GM23248 (cell line): Measurements from ENCODE around the gene MAML3. TPM values are rescaled to one million over a fixed set of nuclear protein-coding genes. Genes with fewer than 3 reads are reported as not detected.

Experiments used
- DNase-seq: peaks from one replicate; pipeline ENCODE4 v3.0.0-alpha.2; 2015
- H2AFZ ChIP-seq: fragments of 200-600 bp; sonication (generic); 2 replicates; pipeline ENCODE4 v1.6.1; 2016; ENCODE audit warnings: antibody characterized with exemption
- H3F3A ChIP-seq: fragments of 200-600 bp; sonication (generic); 2 replicates; pipeline ENCODE4 v1.6.1; 2016; ENCODE audit warnings: mild to moderate bottlenecking, antibody characterized with exemption, mixed run types; ENCODE audit not compliant: insufficient read depth
- H3K27ac ChIP-seq: fragments of 200-600 bp; sonication (generic); 2 replicates; pipeline ENCODE4 v1.5.1; 2016; ENCODE audit warnings: mild to moderate bottlenecking
- H3K27me3 ChIP-seq: fragments of 200-600 bp; sonication (generic); replicated peaks from 2 replicates; pipeline ENCODE4 v1.6.1; 2016; ENCODE audit warnings: mild to moderate bottlenecking; ENCODE audit not compliant: insufficient read depth
- H3K36me3 ChIP-seq: fragments of 200-600 bp; sonication (generic); 2 replicates; pipeline ENCODE4 v1.6.1; 2016; ENCODE audit warnings: low read depth, mild to moderate bottlenecking
- H3K4me1 ChIP-seq: fragments of 200-600 bp; sonication (generic); 2 replicates; pipeline ENCODE4 v1.6.1; 2016; ENCODE audit warnings: mild to moderate bottlenecking; ENCODE audit not compliant: insufficient read depth
- H3K4me2 ChIP-seq: fragments of 200-600 bp; sonication (generic); one replicate; pipeline ENCODE4 v1.6.1; 2016; ENCODE audit warnings: mild to moderate bottlenecking; ENCODE audit not compliant: unreplicated experiment
- H3K4me3 ChIP-seq: fragments of 200-600 bp; sonication (generic); 2 replicates; pipeline ENCODE4 v1.5.1; 2016; ENCODE audit warnings: mild to moderate bottlenecking
- H3K79me2 ChIP-seq: fragments of 200-600 bp; sonication (generic); 2 replicates; pipeline ENCODE4 v1.6.1; 2016; ENCODE audit warnings: mild to moderate bottlenecking; ENCODE audit not compliant: insufficient read depth
- H3K9ac ChIP-seq: fragments of 200-600 bp; sonication (generic); 2 replicates; pipeline ENCODE4 v1.6.1; 2016; ENCODE audit warnings: mild to moderate bottlenecking
- H3K9me2 ChIP-seq: fragments of 200-600 bp; sonication (generic); 2 replicates; pipeline ENCODE4 v1.6.1; 2016; ENCODE audit warnings: mixed run types, mild to moderate bottlenecking, moderate library complexity; ENCODE audit not compliant: insufficient read depth
- H3K9me3 ChIP-seq: fragments of 200-600 bp; sonication (generic); one replicate; pipeline ENCODE4 v1.6.1; 2017; ENCODE audit warnings: low read depth
- H4K20me1 ChIP-seq: fragments of 200-600 bp; sonication (generic); 2 replicates; pipeline ENCODE4 v1.6.0; 2016; ENCODE audit not compliant: insufficient read depth
- EZH2 ChIP-seq: fragments of 200-600 bp; sonication (generic); IDR thresholded peaks from 2 replicates; pipeline ENCODE4 v1.6.1; 2018; ENCODE audit warnings: antibody characterized with exemption, mild to moderate bottlenecking; ENCODE audit not compliant: insufficient read depth, poor library complexity, severe bottlenecking
- EZH2phosphoT487 ChIP-seq: fragments of 200-600 bp; sonication (generic); IDR thresholded peaks from 2 replicates; pipeline ENCODE4 v1.6.1; 2018; ENCODE audit warnings: antibody characterized with exemption, moderate library complexity, mild to moderate bottlenecking, low read depth; ENCODE audit not compliant: insufficient read depth
- WGBS, 2 experiments: methylation state at CpG; one replicate each; pipeline ENCODE4 v1.1.6; 2015 to 2017; ENCODE audit warnings: low lambda C conversion rate in 2 of 2, low coverage in 1 of 2; ENCODE audit errors: missing lambda C conversion rate in 2 of 2; 5-methylcytosine and 5-hydroxymethylcytosine counted together
- in situ Hi-C: fragments of 300-500 bp; cut with MboI; formaldehyde crosslinking; loops from 2 replicates; pipeline ENCODE4 v1.15.0; 2020
- polyA plus RNA-seq: library from polyadenylated mRNA; unstranded; fragments of >200 nt; fragmentation: Nextera tagmentation; extraction: Ambion mirVana; gene quantifications from 2 replicates; pipeline ENCODE4 v1.2.1, GENCODE V29; 2016
- total RNA-seq: library from RNA; depleted of rRNA; stranded (reverse); fragments of >200 nt; shearing (Covaris generic); gene quantifications from 2 replicates; pipeline ENCODE4 v1.2.3, GENCODE V29; 2014

Gene MAML3
- total and polyA plus RNA-seq, 2 experiments from 2014 or later, result 0.96 to 1.5 TPM

DNA sequence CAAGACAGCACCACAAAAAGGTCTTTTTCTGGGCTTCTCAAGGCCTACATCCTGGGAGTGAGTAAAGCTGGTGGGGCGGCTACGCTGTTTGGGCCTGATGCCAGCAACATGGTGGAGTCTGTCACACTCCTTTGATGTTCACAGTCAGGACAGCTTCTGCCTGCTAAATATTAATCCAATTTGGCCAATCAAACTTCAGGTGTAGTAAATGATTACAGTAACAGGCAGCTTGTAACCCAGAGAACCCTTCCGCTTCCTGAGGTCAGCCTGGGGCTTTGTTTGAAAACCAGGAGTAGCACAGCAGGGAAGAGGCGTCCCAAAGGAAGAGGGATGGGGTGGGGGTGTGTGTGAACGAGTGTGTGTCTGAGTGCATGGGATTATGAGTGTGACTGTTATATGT lies 220.4 kb downstream of the MAML3 start:
- no peak overlapping the region for H3K27ac ChIP-seq

DNA sequence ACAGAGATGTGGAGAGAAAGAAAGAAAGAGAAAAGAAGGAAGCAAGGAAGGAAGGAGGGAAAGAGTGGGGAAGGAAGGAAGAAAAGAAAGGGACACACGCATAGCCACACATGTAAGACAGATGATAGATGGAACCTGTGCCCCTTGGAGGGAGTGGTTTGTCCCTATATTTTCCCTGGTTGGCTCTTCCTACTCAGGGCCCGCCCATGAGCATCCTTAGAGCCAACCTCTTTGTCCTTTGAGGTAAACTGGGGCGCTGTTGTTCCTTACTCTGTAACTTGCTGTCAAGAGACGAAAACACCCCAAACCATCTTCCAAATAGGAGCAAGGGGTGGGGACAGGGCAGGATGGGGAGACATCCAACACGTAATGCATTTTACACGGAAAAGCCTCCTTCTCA lies 220.9 kb downstream of the MAML3 start:
- H3K9me3 ChIP-seq, result no peaks in the 10 kb centered on the region
- H3K9ac ChIP-seq, result no peak overlapping the region
- no peak overlapping the region for H3K27ac ChIP-seq
- no peaks in the 10 kb centered on the region for H3F3A ChIP-seq
- 98% methylated on average over 6 of the region's 6 CpGs for WGBS, 2 experiments
- DNase-seq, result no peak
- no peaks in the 10 kb centered on the region for H4K20me1 ChIP-seq
- in situ Hi-C loops, result no loop called here
- TF ChIP-seq EZH2phosphoT487 (no peak), EZH2 (no peak)
- no peaks in the 10 kb centered on the region for H3K27me3 ChIP-seq
- no peak overlapping the region for H3K4me3 ChIP-seq
- no peaks in the 10 kb centered on the region for H3K36me3 ChIP-seq
- 0 out of 2 replicates have a peak, but pooled peaks cover 4% of the 10 kb centered on the region for H3K4me1 ChIP-seq
- H3K4me2 ChIP-seq, result no peak overlapping the region
- H2AFZ ChIP-seq, result no peak overlapping the region
- H3K9me2 ChIP-seq, result no peaks in the 10 kb centered on the region
- H3K79me2 ChIP-seq, result no peaks in the 10 kb centered on the region

More for the DNA sequence above, 220.4 kb downstream of the MAML3 start:
- H4K20me1 ChIP-seq, result no peaks in the 10 kb centered on the region
- H3K4me2 ChIP-seq, result no peak overlapping the region
- no peaks in the 10 kb centered on the region for H3K79me2 ChIP-seq
- DNase-seq, result no peak
- no peaks in the 10 kb centered on the region for H3K36me3 ChIP-seq
- in situ Hi-C loops, result no loop called here
- H3F3A ChIP-seq, result no peaks in the 10 kb centered on the region
- H2AFZ ChIP-seq, result no peak overlapping the region
- H3K4me3 ChIP-seq, result no peak overlapping the region
- no peak overlapping the region for H3K9ac ChIP-seq
- 92 to 93% methylated on average over 5 of the region's 5 CpGs for WGBS, 2 experiments
- 0 out of 2 replicates have a peak, but pooled peaks cover 4% of the 10 kb centered on the region for H3K4me1 ChIP-seq
- H3K9me2 ChIP-seq, result no peaks in the 10 kb centered on the region
- H3K9me3 ChIP-seq, result no peaks in the 10 kb centered on the region
- TF ChIP-seq EZH2phosphoT487 (no peak), EZH2 (no peak)
- H3K27me3 ChIP-seq, result no peaks in the 10 kb centered on the region

- Histone ChIP-seq H3K4me3 (no peak overlapping the region), H3F3A (peaks cover 5% of the 10 kb centered on the region; the same call in 1 of the 2 replicates), H4K20me1 (no peaks in the 10 kb centered on the region), H2AFZ (no peak overlapping the region), H3K79me2 (no peaks in the 10 kb centered on the region), H3K27ac (no peak overlapping the region), H3K9me2 (no peaks in the 10 kb centered on the region), H3K4me2 (no peak overlapping the region), H3K4me1 (peaks cover 11% of the 10 kb centered on the region), H3K9ac (no peak overlapping the region), H3K9me3 (no peaks in the 10 kb centered on the region), H3K27me3 (no peaks in the 10 kb centered on the region), H3K36me3 (no peaks in the 10 kb centered on the region)
- TF ChIP-seq EZH2 (no peak), EZH2phosphoT487 (no peak)
- no peak for DNase-seq
- 96 to 97% methylated on average over 5 of the region's 5 CpGs for WGBS, 2 experiments
- in situ Hi-C loops, result no loop called here
Observed at GRCh38 chr4:139924782-139925181, 229.2 kb downstream of the MAML3 start.

DNA sequence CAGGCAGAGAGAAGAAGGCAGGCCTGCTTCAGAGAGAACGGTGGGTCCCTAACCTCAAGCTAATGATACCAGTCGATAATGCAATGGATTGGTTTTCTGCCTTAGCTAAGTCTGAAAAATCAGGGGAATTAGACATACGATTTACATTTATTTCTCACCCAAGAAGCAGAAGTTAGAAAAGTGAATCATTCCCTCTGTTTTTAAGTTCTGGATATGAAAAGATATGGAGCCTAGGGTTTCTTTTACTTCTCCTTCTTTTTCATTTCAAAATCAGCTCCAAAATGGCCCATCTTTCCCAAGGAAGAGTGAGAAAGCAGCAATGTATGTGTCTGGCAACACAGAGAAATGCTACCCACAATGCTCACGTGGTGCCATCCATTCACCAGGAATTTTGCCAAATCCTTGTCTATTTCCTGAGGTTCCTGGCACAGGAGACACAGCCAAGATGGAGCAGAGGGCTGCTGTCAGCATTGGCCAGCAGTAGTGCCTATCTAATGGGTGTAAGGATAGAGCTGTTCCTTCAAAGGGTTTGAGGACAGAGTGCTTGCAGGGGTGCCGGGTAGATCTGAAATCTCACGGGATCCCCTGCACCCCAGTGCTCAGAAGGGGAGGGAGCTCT lies 231.5 kb downstream of the MAML3 start:
- Histone ChIP-seq H3F3A (peaks cover 17% of the 10 kb centered on the region), H3K27ac (no peak overlapping the region), H3K4me3 (no peak overlapping the region), H3K27me3 (no peaks in the 10 kb centered on the region), H3K9me3 (no peaks in the 10 kb centered on the region), H4K20me1 (no peaks in the 10 kb centered on the region), H3K9me2 (no peaks in the 10 kb centered on the region), H3K4me1 (peaks cover 26% of the 10 kb centered on the region), H3K4me2 (no peak overlapping the region), H3K79me2 (no peaks in the 10 kb centered on the region), H2AFZ (peak overlapping the region; percentile 10; the same call in 1 of the 2 replicates), H3K36me3 (no peaks in the 10 kb centered on the region), H3K9ac (no peak overlapping the region)
- in situ Hi-C loops, result no loop called here
- DNase-seq, result peak; percentile 79
- WGBS, 2 experiments, result 66 to 71% methylated on average over 6 of the region's 6 CpGs
- TF ChIP-seq EZH2phosphoT487 (no peak), EZH2 (no peak)
